Activated CD4-positive, alpha-beta T cell treated with anti-CD3 and anti-CD28 coated beads, Interleukin-2, Interleukin-6, amounts not matched to agents 100 ng/mL and 50 ng/mL, durations not matched to agents 16 hours and 8 hours (primary cell): Measurements from ENCODE around the gene RCSD1.
"Not testable (repeated sequence)": the region's sequence is repeated elsewhere in the genome, so short reads cannot be mapped to it uniquely, and the experiment has no call there.

Experiments
- DNase-seq: peaks from one replicate; pipeline ENCODE4 v3.0.0-alpha.2; 2020

Gene RCSD1

GRCh38 chr1:167629681-167630567, at the start of gene RCSD1:
RCSD1 (plus strand) TSS chr1:167630232; CDS start chr1:167630424, 192 bp downstream.
- peak; percentile 82 for DNase-seq

- no peak for DNase-seq
Measured at GRCh38 chr1:167582064-167582463, 48.0 kb upstream of the RCSD1 start.

- DNase-seq: no peak
Measured at GRCh38 chr1:167582722-167583121, 47.3 kb upstream of the RCSD1 start.

GRCh38 chr1:167584581-167584980, 45.5 kb upstream of the RCSD1 start:
- no peak for DNase-seq

GRCh38 chr1:167587342-167587741, 42.7 kb upstream of the RCSD1 start:
- no peak for DNase-seq

GRCh38 chr1:167587872-167588271, 42.2 kb upstream of the RCSD1 start:
- DNase-seq: no peak

- no peak for DNase-seq
Measured at GRCh38 chr1:167588361-167588760, 41.7 kb upstream of the RCSD1 start.

GRCh38 chr1:167592475-167592874, 37.6 kb upstream of the RCSD1 start:
- DNase-seq: no peak

- no peak for DNase-seq
Measured at GRCh38 chr1:167593860-167594259, 36.2 kb upstream of the RCSD1 start.

- DNase-seq: no peak
Measured at GRCh38 chr1:167594822-167595221, 35.2 kb upstream of the RCSD1 start.

GRCh38 chr1:167599957-167600581, 30.0 kb upstream of the RCSD1 start:
- DNase-seq: peak; percentile 64

GRCh38 chr1:167601442-167602383, 28.3 kb upstream of the RCSD1 start:
- DNase-seq: peak; percentile 18

- DNase-seq: no peak
Measured at GRCh38 chr1:167602840-167603239, 27.2 kb upstream of the RCSD1 start.

GRCh38 chr1:167605576-167605975, 24.5 kb upstream of the RCSD1 start:
- DNase-seq: no peak

- DNase-seq: no peak
Measured at GRCh38 chr1:167611983-167612382, 18.0 kb upstream of the RCSD1 start.

- DNase-seq: no peak
Measured at GRCh38 chr1:167612587-167613385, 17.2 kb upstream of the RCSD1 start.

GRCh38 chr1:167613984-167614383, 16.0 kb upstream of the RCSD1 start:
- not testable (repeated sequence) for DNase-seq

- no peak for DNase-seq
Measured at GRCh38 chr1:167614851-167615250, 15.2 kb upstream of the RCSD1 start.

- DNase-seq: no peak
Measured at GRCh38 chr1:167616521-167616920, 13.5 kb upstream of the RCSD1 start.

GRCh38 chr1:167617153-167618147, 12.6 kb upstream of the RCSD1 start:
- peak; percentile 51 for DNase-seq

GRCh38 chr1:167618366-167618765, 11.7 kb upstream of the RCSD1 start:
- no peak for DNase-seq
